SK-N-MC (cell line): ENCODE data around the gene RHBDL1.

Experiments used
- EZH2 ChIP-seq: fragments of 200-600 bp; sonication (generic); IDR thresholded peaks from one replicate; pipeline ENCODE4 v1.6.1; 2017; ENCODE audit warnings: antibody characterized with exemption
- FOXP2 ChIP-seq: optimal IDR thresholded peaks from 2 replicates; pipeline ENCODE3; 2011; ENCODE audit warnings: mild to moderate bottlenecking, moderate library complexity; ENCODE audit not compliant: insufficient read depth; ENCODE audit errors: extremely low read length, control extremely low read depth
- POLR2AphosphoS5 ChIP-seq: IDR thresholded peaks from 2 replicates; pipeline ENCODE4 v1.6.1; 2012; ENCODE audit warnings: mild to moderate bottlenecking, low read depth, low read length, borderline replicate concordance

GRCh38 chr16:632486-633335 is 42.8 kb upstream of the RHBDL1 start:
- no peak for TF ChIP-seq POLR2AphosphoS5
- TF ChIP-seq EZH2: no peak
- TF ChIP-seq FOXP2: no peak
